OCI-M2 (cell line): ENCODE data around the gene SCYL3.
"Not testable (repeated sequence)": the region's sequence is repeated elsewhere in the genome, so short reads cannot be mapped to it uniquely, and the experiment has no call there.

Source experiments
- DNase-seq: peaks from one replicate; lab custom pipeline; 2025; ENCODE audit not compliant: unreplicated experiment; lab: John Stamatoyannopoulos, UW

The SCYL3 gene

DNA sequence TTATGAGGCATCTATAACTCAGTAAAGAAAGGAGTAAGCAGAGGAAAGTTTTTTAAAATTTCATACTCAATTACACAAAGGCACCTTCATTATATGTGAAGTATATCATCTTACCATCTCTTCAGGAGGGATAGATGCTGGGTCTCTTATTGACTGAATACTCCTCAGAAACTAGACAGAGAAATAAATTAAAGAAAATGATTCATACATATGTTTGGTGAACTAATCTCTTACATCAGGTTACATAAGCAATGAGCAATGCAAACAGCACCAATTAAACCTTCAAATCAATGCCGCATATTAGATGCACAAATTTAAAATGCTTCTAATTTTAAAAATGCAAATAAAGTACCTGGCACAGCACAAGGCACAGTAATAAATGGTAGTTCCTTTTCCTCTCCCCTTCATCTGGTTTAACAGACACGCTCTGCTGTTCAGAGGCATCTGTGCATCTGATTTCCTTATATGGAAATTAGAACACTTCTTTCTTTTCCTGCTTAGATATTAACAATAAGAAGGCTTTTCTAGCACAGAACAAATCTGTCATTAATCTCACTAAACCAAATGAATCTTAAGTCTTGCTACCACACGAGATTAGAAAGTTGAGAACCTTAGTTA lies 20.0 kb downstream of the SCYL3 start:
- no peak for DNase-seq

DNA sequence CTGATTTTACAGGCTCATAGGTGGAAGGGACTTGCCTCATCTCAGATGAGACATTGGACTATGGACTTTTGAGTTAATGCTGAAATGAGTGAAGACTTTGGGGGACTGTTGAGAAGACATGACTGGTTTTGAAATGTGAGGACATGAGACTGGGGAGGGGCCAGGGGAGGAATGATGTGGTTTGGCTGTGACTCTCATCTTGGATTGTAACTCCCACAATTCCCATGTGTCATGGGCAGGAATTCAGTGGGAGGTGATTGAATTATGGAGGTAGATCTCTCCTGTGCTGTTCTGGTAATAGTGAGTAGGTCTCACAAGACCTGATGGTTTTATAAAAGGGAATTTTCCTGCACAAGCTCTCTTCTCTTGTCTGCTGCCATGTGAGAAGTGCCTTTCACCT lies 20.8 kb downstream of the SCYL3 start:
- DNase-seq: no peak

DNA sequence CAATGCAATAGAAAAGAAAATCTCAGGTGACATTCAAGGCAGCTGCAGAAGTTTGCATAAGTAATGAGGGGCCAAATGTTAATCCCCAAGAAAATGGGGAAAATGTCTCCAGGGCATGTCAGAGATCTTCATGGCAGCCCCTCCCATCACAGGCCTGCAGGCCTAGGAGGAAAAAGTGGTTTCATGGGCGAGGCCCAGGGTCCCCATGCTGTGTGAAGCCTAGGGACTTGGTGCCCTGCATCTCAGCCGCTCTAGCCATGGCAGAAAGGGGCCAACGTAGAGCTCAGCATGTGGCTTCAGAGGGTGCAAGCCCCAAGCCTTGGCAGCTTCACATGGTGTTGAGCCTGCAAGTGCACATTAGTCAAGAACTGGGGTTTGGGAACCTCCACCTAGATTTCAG lies 21.7 kb downstream of the SCYL3 start:
- not testable (repeated sequence) for DNase-seq

DNA sequence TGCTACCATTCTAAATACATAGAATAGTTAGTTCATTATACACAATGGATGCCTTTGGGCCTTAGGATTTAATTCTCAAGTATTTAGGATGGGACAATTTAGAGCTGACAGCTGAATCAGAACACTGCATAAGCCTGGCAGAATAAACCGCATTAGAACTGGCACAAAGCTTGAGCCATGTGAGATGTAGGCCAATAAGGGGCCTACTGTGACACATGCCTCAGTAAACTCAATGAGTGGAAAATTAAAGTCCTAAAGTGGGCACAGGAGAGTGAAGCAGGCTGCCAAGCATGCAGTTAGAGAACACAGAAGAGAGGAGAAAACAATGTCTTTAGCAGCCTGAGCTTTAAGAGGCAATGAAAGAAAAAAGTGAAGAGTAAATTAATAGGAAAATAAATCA lies 24.3 kb downstream of the SCYL3 start:
- DNase-seq: no peak

DNA sequence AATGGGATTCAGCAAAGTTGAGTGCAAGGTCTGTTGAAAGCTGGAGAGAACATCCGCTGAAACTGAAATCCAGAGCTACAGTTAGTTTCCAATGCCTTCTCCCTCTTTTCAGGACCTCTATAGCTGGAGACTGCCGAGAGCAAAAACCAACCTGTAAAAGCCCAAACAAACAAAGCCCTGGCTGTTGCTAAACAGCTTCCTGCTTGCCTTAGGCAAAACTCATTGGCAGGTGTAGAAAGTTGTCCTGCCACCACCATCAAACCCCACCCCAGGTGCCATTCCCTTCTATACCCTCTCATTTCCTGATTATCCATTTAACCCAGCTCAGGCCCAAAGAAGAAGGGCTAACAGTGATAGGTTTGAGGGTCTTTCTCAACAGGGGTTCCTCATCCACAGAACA lies 24.7 kb downstream of the SCYL3 start:
- DNase-seq: no peak

DNA sequence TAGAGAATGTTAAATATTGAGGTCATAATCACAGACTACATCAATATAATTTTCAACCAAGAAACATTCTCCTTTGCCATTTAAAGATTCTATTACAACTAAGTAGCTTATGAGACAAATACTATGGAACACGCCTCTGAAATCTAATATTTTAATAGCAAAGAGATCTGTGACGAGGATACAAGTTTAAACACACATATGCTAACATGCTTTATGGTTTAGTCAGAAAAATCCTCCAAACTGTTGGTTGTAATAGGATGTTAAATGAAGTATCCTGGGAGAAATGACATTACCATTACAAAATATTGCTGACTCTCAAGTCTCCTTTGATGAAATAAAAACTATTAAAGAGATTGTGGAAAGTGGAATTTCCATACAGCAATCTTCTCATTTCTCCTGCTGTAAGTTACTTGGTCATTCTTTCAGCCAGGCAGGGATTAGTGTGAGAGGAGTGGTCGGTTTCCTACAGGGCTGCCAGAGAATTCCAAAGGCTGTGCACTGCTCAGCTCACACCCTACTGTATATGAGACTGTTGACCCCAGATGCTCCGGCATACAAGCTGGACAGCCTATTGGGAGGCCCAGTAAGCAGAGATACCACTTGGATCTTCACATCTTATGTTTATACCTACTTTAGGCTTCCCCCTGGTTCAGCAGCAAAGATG lies 26.6 kb downstream of the SCYL3 start:
- no peak for DNase-seq

DNA sequence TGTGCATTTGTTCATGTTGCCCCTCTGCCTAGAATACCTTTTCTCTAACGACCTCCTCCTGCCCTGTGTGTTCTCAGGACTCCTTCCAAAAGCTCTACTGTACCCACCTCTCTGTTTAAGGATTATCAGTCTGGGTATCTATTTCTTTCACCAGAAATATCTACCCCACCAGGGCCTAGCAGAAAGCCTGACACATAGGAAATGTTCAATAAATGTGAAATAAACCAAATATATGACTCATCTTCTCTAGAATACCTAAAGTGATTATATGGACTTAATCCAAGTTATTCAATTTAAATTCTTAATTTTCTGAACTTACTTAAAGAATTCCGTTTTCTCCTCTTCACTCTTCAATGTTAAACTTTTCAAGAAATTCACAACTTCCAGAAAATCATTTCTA lies 27.1 kb downstream of the SCYL3 start:
- no peak for DNase-seq

DNA sequence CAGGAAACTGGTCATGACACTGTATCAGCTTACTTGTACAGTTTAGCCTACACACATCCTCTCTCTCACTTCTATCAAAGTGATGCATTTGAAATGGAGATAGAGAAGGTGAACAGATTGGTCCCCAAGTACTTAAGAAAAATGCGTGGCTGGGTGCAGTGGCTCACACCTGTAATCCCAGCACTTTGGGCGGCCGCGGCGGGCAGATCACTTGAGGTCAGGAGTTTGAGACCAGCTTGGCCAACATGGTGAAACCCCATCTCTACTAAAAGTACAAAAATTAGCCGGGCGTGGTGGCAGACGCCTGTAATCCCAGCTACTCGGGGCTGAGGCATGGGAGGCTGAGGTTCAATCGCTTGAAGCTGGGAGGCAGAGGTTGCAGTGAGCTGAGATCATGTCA lies 29.2 kb downstream of the SCYL3 start:
- DNase-seq: not testable (repeated sequence)

DNA sequence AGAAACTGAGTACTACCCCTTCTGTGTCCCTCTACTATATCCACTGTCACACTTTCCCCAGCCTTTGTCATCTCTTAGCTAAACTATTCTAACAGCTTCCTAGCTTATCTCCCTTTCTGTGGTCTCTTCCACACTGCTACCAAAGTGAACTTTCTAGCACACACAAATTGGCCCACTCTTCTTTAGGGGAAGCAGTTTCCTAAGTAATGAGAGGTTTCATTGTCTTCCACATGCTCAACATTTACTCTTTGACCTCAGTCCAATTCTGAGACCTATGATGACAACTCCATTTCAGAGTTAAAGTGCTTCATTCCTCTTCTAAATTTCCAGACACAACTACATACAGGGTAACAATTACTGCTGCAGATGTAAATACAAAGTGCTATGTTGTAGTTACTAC lies 32.9 kb downstream of the SCYL3 start:
- no peak for DNase-seq

DNA sequence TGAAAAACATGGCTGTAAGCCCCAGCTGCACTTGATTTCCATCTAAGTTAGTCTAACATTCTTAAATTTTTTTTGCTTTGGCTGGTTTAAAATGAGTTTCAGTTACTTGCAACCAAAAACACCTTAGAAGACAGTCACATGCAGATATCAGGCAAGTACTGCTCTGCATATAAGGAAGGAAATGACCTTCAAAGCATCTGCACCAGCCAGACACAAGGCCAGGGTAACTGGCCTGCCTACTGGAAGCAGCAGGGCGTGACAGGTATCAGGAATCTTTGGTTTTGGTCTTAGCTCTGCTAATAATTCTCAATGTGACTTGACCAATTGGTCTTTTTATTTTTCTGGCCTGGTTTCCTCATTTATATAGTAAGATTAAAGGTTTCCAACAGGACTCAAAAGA lies 33.5 kb downstream of the SCYL3 start:
- no peak for DNase-seq

DNA sequence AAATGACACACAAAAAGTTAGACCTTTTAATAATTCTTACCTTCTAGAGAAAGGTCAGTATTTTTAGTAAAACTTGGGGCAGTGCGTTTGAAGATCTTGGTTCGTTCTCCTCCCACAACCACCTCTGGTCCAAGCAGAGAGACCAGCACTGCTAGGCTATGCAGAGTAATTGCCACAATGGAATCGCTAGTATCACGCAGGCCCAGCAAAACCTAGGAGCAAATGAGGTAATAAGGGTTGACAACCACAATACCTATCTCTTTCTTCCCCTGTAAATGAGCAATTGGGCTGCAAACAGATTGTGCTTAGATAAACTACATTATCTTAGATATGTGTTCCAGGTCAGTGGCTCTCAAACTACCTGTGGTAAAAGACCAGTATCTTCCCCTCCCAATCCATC lies 34.7 kb downstream of the SCYL3 start:
- no peak for DNase-seq

DNA sequence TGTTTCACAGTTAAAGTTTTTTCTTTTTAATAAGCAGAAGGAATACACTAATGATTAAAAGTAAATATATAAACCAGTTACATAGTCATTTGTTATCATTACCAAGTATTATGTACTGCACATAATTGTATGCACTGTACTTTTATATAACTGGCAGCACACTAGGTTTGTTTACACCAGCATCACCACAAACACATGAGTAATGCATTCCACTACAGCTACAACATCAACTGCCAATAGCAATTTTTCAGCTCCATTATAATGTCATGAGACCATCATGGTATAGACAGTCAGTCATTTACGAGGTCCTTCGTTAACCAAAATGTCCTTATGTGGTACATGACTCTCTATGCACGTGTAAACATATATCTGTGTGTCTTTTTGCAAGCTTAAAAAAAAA lies 35.2 kb downstream of the SCYL3 start:
- DNase-seq: no peak

DNA sequence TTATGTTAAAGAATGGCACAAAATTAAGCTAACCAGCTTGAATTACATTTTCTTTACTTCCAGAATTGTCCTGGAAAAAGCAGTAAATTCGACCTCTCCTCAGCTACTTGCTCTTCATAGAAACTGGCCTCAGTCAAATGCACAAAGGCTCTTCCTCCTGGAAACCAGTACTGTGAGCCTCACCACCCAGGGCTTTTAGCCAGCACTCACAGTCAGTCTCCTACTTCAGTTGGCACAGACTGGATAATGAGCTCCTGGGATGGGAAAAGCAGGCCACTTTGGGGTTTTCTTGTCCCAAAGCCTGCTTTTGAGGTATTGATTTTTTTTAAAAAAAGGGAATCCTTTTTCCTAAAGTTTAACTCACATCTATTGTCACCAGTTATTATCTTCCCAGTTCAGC lies 40.4 kb downstream of the SCYL3 start:
- DNase-seq: no peak

DNA sequence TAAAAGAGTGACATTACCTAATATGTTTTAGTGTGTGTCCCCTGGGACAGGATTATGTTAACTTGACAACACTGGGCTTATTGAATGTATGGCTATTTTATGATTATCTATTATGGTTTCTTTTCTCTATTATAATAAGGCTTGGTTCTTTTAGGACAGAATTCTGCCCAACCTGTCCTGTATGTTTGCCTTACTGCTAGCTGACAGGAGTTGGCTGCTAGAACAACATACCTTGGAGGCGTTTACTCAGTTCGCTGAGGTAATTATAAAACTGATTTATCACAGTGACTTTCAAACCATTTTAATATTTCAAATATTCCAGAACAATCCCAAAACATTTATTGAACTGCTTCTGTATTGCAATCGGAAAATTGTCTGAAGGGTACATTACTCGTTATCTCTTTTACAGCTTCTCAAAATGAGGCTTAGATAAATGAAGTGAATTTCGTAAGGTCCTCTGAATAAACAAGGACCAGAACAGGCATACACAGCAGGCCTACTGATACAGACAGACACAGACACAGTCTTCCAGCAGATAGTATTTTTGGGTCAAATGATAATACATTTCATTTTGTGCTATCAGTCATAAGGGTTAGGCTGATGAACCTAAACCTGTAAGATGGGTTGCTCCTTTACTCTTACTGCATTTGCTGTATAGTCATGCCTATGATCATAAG lies 44.2 kb downstream of the SCYL3 start:
- DNase-seq: no peak

DNA sequence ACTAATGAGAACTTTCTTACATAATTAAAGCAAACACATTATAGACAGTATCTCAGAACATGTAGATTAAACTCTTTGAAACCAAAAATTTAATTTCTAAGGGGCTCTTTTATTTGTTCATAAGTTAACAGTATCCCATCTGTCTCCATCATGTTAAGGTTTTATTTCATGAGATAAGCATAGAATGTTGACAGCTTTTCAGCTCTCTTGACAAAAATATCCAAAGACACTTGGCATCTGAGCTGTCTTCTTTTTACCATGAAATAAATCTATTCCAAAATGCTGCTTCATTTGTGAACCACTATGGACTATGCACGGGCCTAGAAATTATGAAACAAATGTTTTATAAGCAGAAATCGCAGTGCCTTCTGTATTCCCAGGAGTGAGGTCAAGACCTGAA lies 45.2 kb downstream of the SCYL3 start:
- DNase-seq: no peak

DNA sequence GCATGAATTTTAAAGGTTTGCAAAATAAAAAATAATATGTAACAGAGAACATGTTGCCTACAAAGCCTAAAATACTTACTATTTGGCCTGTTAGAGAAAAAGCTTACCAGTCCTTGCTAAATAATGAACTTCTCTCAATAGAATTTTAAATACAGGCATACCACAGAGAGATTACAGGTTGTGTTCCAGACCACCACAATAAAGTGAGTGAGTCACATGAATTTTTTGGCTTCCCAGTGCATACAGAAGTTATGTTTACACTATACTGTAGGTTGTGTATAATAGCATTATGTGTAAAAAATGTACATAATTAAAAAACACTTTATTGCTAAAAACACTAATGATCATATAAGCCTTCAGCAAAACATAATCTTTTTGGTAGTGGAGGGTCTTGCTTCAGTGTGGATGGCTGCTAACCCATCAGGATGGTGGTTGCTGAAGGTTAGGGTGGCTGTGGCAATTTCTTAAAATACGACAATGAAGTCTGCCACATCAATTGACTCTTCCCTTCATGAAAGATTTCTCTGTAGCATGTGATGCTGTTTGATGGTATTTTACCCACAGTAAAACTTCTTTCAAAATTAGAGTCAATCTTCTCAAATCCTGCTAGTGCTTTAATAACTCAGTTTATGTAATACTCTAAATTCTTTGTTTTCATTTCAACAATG lies 48.6 kb downstream of the SCYL3 start:
- DNase-seq: no peak

DNA sequence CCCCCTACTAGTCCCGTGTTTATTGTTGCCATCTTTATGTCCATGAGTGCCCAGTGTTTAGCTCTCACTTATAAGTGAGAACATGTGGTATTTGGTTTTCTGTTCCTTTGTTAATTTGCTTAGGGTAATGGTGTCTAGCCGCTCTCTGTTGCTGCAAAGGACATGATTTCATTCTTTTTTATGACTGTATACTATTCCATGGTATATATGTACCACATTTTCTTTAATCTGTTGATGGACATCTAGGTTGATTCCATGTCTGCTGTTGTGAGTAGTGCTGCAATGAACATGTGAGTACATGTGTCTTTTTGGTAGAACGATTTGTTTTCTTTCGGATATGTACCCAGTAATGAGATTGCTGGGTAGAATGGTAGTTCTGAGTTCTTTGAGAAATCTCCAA lies 54.8 kb downstream of the SCYL3 start:
- DNase-seq: no peak

DNA sequence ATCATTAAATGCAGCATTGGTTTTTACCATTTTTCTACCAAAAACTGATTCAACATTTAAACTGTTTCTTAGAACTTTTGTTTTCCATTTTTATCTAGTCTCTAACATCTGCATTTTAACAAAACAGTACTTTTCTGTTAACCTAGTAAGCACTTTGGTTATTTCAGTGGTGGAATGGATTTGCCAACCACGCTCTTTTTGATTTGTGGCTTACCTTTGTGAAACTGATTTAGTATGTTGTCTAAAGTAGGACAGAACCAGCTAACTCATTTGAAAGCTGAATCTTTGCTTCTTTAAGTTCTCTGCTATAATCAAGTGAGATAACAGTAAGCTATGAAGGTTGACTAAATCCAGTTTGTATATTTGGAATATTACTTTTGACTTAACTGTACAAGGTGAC lies 57.5 kb downstream of the SCYL3 start:
- DNase-seq: no peak

DNA sequence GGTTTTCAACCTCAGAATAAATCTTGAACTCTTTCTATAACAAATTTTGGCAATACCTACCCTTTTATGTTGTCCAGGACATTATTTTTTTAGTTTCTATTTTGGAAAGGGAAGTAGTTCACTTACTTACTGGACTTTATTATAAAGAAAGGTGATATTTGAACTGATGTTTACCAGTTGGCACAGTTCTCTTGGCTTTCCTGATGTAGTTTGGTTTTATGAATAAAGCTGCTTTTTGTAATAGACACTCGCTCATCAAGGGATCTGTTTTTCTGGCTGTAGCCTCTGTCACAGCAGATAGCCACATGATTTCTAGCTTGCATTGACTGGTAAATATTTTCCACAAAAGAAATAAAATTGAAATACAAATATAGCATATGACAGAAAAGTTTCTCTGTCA lies 58.0 kb downstream of the SCYL3 start:
- DNase-seq: no peak

DNA sequence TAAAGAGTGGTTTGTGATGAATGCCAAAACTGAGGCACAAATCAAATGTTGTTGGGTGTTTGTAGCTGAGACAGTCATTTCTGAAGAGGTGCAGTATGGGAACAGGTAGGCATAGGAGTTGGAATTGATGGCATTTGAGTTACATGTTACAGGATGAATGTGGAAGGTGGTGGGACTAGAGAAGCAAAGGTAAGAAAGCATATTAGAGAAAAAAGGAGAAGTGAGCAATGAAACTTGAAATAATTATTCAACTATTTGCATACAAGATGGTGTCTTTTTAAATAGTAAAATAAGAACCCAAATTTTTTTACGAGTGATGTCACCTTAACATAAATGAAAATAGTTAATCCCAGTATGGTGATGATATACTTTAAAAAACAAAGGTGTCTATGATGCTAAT lies 58.8 kb downstream of the SCYL3 start:
- DNase-seq: no peak

DNA sequence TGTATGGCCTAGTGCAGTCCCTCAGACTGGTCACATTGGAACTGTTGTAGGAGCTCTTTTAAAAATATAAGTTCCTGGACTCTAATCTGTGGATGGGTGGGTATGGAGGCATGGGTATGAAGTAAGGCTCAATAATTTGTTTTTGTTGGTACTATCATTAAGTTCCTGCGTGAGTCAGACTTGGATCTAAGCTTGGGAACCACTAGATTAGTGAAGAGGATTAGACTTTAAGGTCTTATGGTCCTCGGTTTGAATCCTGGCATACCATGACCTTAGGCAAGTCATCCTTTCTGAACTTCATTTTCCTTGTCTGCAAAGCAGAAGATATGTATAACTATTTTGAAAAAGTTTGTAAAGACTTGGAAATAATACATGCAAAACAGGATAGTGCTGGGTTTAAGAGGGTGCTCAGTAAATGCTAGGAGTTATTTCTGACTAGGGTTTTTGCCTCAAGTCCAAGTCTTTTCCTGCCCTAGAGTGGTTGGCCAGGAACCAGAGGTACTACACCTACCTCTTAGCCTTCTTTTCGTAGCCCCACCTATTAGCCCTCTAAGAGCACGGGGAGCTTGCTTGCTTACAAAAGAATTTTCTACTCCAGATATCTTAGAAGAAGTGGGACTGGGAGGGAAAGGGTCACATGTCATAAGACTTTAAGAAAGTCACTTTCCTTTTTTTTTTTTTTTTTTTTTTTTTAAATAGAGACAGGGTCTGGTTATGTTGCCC lies 60.4 kb downstream of the SCYL3 start:
- no peak for DNase-seq

DNA sequence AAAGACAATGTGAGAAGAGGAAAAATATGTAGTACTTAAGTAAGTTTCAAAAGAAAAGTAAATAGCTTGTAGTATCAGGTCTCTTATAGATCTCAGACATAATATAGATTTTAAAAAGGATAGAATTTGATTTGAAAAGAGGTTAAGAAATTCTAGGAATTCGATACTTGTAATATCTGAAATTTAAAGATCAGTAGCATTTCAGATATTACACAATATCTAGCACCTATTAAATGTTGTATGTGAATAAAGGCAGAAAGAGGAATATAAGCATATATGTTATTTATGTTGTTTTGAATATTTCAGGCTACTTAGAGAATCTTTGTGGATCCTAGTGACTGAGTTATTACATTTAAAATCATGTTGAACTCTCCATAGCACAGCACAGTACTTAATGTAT lies 64.0 kb downstream of the SCYL3 start:
- no peak for DNase-seq
